HG03558 (cell line): ENCODE measurements around the gene DPCD.

ENCODE experiments used
- ATAC-seq: cut with Tn5 transposase; IDR thresholded peaks from one replicate; pipeline ENCODE4 v1.9.1; 2021; ENCODE audit warnings: moderate number of reproducible peaks; ENCODE audit not compliant: unreplicated experiment; ENCODE audit errors: extremely low read depth

Gene DPCD

DNA sequence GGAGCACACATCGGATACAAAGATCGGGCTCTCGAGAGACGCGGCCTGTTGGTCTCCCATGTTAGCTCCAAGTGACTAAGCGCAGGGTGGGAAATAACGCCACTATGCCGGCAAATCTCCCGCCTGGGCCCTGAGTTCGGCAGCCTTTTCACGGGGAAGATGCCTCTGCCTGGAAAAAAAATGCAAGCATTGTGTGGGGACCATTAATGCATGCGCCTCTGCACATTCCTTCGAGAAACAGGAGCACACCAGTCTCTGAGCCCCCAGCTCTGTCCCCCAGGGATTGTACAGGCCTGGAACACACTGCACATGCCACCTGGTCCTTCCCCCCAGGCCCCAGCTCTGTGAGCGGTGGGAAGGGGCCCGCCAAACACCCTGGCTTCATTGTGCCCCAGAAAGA, 62.7 kb downstream of the DPCD start:
- no peak for ATAC-seq

DNA sequence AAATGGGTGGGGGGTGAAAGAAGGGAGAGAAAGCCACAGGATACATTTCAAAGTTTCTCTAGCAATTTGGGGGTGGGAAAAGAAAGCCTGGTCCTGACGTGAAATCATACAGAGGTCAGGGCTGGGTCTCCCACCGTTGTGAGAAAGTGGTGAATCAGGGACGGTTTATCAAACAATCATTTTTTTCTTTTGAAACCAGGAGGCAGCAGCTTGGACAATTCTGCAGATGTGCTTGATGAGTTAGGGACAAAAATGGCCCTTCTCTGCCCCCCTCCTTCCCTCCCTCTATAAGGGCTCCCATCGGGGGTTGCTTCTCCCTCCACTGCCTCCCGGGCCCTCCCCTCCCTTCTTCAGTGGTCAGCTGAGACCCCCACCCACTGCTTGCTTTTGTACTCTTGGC, 63.2 kb downstream of the DPCD start:
- ATAC-seq: no peak

DNA sequence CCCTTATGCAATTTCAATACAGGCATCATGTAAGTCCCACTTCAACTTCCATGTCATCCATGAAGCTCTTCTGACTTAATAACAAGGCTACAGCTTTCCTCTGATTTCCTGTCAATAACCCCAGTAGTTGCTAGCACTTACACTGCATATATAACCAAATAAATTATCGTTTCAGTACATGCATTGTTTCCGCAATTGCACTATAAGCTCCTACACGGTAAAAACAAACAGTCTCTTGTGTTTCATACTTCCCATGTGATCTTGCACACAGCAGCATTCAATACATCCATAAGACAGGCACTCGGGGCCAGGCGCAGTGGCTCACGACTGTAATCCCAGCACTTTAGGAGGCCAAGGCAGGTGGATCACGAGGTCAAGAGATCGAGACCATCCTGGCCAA, 65.4 kb downstream of the DPCD start:
- no peak for ATAC-seq

DNA sequence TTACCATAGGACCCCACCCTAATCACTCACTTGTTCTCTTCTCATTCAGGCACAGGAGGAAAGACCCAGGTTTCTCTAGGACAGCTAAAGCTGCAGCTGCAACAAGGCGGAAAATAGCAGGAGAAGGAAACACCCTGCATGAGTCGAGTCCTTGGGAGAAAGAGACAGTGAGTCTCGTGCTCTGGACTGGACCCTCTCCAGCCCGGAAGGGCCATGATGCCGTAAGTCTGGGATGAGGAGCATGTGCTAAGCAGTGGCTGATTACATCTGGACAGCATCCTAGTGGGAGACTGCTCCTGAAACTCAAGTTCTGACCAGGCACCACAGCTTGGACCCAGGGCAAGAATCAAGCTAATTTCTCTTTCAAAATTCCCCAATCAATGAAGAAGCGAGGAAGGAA, 67.4 kb downstream of the DPCD start:
- no peak for ATAC-seq

DNA sequence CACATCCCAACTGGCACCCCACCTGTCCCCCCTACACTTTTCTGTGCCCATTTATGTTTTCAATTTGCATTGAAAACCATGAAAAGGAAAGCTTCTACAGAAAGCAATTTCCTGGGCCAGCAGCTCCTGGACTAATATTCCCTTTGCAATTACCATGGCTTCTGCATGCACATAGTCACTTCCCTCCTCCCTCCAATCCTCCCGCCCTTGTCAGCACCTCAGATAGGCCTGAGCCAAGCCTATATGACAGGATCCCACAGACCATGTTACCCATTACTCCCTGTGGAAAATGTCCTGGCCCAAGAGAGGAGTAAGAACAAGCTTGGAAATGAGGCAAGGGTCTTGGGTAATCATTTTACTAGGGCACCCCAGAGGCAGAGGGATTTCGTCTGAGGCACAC, 68.8 kb downstream of the DPCD start:
- ATAC-seq: no peak

DNA sequence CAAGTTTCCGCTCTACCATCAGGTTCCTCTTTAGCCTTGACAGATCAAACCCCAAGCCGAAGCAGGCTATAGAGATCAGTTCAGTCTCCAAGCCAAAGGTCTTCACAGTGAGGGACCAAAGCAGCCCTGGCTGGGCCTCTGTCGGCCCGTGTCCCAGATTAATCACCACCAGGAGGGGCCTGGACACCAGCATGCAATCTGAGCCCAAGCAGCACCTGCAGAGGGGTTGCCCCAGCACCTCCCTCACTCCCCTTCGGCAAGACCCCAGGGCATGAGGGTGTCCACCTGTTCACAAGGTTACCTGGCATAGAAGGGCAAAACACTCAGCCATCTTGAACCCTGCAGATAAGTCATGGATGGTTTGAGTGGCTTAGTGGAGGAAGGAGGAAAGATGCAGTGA, 70.9 kb downstream of the DPCD start:
- no peak for ATAC-seq
